Activated CD8-positive, alpha-beta memory T cell treated with anti-CD3 and anti-CD28 coated beads, Interleukin-2, amount 50 U/mL, for 4 hours (primary cell): ENCODE data around the gene CENPVL3.
"Not testable (repeated sequence)": the region's sequence is repeated elsewhere in the genome, so short reads cannot be mapped to it uniquely, and the experiment has no call there.

Source experiments
- DNase-seq: peaks from one replicate; pipeline ENCODE4 v3.0.0-alpha.2; 2020

CENPVL3 gene

GRCh38 chrX:51618241-51619155 is at the start of gene CENPVL3:
Gene CENPVL3, minus strand, starts transcription at chrX:51618912. Its CDS starts 39 bp downstream, at chrX:51618873.
- DNase-seq, result not testable (repeated sequence)

GRCh38 chrX:51665981-51666380 is 47.3 kb upstream of the CENPVL3 start:
- DNase-seq, result no peak

GRCh38 chrX:51643377-51643776 is 24.7 kb upstream of the CENPVL3 start:
- no peak for DNase-seq

GRCh38 chrX:51641421-51642021 is 22.8 kb upstream of the CENPVL3 start:
- DNase-seq, result no peak

- DNase-seq, result not testable (repeated sequence)
These were observed 17.8 kb upstream of the CENPVL3 start for GRCh38 chrX:51636511-51636910.

DNA sequence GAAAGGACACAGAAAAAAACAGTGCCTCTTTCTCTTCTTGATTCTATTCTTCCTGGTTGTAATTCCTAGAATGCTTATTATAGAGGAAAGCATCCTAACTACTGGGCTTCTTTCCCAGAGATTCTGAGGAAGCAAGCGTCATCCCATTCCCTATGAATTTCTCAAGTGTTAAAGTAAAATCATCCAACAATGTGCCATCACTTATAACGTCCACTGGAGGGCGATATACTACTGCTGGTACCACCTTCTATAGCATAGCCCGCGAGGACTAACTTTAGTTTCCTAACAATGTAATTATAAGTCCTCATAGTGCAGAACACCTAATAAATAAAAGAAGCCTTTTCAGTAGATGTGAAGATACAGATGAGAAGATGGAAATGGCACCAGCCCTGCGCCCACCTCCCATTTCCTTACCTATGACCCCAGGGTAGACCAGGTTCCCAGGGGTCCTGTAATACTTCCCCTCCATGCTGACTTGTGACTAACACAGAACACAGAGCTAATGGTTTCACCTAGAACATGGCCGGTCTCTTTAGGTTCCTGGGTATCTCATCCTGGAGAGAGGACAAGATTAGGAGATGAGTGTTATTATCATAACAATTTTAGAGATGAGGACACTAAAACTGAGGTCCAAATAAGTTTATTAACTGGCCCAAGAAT is 4.2 kb downstream of the CENPVL3 start:
- DNase-seq, result no peak

DNA sequence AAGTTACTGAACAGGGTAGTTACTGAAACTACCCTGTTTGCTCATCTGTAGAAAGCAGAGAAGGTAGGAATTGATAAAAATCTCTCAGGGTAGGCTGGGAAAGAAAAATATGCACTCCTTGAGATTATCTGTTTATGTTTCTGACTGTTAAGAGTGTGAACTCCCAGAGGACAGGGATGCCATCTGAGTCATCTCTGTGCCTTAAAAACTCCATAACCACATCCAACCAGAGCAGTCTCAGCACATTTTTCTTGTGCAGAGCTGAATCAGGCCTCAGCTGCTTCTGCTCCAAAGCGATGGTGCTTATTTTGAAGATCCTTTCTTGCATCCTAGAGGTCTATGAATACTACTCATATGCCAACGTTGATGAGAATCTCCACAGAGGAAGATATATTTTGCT is 9.9 kb downstream of the CENPVL3 start:
- no peak for DNase-seq

DNA sequence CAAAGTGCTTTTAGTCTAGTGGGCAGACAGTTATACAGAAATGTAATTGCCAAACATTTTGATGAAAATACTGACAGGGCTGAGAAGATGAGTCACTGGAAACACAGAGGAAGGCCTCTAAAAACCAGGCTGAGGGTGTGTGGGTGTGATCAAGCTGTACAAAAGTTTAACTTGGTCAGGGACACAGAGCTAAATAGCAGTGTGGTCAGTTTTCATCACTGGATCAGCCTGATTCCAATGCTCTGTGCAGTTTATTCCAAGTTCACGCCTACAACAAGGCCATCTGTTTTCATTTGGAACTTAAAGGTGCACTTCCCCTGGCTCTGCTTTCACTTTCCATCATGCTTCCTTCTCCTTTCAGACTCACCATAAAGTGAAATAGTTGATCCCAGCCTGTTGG is 10.6 kb downstream of the CENPVL3 start:
- DNase-seq, result no peak

GRCh38 chrX:51606446-51606845 is 12.3 kb downstream of the CENPVL3 start:
- no peak for DNase-seq

DNA sequence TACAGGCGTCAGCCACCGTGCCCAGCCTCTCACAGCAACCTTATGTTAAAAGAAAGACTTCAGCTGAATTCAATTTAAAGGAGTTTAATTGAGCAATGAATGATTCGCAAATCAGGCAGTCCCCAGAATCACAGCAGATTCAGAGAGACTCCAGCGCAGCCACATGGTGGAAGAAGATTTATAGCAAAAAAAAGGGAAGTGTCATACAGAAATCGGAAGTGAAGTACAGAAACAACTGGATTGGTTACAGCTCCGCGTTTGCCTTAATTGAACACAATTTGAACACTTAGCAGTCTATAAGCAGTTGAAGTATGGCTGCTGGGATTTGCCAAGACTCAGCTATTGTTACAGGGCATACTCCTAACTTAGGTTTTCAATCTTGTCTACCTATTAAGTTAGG is 19.8 kb downstream of the CENPVL3 start:
- no peak for DNase-seq

DNA sequence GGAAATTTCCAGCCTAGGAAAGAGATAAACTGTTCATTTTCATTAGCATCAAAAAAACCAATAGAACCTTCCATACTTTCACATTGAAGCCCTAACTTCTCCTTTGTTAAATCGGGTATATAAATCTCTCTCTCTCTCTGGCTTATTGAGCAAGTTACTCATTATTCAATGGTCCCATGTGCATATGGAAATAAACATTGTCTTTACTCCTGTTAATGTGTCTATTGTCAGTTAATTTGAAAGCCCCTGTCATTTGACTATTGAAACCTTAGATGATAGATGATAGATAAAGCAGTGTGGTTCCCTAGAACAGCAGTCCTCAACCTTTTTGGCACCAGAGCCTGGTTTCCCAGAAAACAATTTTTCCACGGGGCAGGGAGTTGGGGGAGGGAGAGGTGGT is 46.8 kb downstream of the CENPVL3 start:
- no peak for DNase-seq

GRCh38 chrX:51569561-51569960 is 49.2 kb downstream of the CENPVL3 start:
- no peak for DNase-seq

GRCh38 chrX:51568586-51568985 is 50.1 kb downstream of the CENPVL3 start:
- DNase-seq, result no peak
